HS-5 (cell line): ENCODE data around the gene TBC1D12.
A peak's percentile ranks its signal among the peaks of the same experiment; 100 is the strongest.
"Not testable (repeated sequence)": the region's sequence is repeated elsewhere in the genome, so short reads cannot be mapped to it uniquely, and the experiment has no call there.

Source experiments
- DNase-seq: peaks from one replicate; pipeline ENCODE4 v3.0.0-alpha.2; 2012; ENCODE audit warnings: low read depth

Gene TBC1D12

GRCh38 chr10:94402204-94402842 lies at the start of gene TBC1D12:
TBC1D12 (plus strand) TSS chr10:94402541; CDS start chr10:94402614, 73 bp downstream.
- DNase-seq: peak; percentile 90

DNA sequence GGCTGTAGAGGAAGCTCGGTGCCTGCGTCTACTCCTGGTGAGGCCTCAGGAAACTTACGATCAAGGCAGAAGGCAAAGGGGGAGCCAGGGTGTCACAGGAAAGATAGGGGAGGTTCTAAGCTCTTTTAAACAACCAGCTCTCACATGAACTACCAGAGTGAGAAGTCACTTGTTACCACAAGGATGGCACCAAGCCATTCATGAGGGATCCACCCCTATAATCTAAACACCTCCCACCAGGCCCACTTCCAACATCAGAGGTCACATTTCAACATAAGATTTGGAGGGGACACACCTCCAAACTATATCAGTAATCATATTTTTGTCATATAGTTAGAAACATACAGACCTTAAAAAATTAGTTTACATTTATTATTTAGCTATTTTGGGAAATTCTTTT lies 49.0 kb upstream of the TBC1D12 start:
- DNase-seq: no peak

DNA sequence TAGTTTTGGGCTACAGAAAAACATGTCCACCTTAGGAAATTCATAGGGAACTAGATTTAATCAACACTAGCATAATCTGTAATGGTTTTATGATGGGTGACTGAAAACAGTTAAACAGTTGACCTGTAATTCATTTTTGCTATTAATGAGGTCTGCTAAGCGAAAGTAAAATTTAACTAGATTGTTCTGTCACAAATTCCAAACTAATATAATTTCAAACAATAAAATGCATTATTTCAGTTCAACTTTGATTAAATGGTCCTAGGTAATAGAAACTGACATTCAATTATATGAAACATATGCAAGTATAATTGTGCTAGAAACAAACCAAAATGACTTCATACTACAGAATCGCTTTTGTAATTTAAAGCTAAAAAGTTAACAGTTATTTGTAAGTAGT lies 46.5 kb upstream of the TBC1D12 start:
- DNase-seq: no peak

GRCh38 chr10:94357193-94357592 lies 45.1 kb upstream of the TBC1D12 start:
- no peak for DNase-seq

- peak; percentile 89 for DNase-seq
Observed at GRCh38 chr10:94358480-94358879, 43.9 kb upstream of the TBC1D12 start.

- no peak for DNase-seq
Observed at GRCh38 chr10:94361171-94361794, 41.1 kb upstream of the TBC1D12 start.

GRCh38 chr10:94362360-94363250 lies 39.7 kb upstream of the TBC1D12 start, which contains the start of gene NOC3L:
NOC3L (minus strand) TSS chr10:94362939; CDS start chr10:94362838, 101 bp downstream.
- peak; percentile 75 for DNase-seq

GRCh38 chr10:94363251-94363565 lies 39.1 kb upstream of the TBC1D12 start:
- no peak for DNase-seq

- DNase-seq: no peak
Observed at GRCh38 chr10:94364482-94364881, 37.9 kb upstream of the TBC1D12 start.

GRCh38 chr10:94366382-94366781 lies 36.0 kb upstream of the TBC1D12 start:
- no peak for DNase-seq

DNA sequence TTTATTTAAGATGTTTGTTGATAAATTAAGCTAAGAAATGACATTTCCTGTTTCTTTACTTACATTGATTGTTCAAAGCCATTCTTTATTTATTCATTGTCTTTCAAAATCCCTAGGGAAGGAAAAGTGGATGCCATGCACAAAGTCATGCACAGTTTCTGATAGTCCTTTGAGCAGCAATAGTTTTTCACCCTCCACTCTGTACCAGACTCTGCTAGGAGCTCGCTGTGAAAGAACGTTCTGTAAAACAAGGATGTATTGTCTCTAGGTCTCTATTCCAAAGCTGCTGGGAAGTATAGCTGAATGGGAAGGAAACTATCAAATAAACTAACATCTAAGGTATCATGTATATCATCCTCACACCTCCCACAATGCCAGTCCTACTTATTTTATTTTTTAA lies 31.8 kb upstream of the TBC1D12 start:
- no peak for DNase-seq

- DNase-seq: no peak
Observed at GRCh38 chr10:94375374-94375773, 27.0 kb upstream of the TBC1D12 start.

DNA sequence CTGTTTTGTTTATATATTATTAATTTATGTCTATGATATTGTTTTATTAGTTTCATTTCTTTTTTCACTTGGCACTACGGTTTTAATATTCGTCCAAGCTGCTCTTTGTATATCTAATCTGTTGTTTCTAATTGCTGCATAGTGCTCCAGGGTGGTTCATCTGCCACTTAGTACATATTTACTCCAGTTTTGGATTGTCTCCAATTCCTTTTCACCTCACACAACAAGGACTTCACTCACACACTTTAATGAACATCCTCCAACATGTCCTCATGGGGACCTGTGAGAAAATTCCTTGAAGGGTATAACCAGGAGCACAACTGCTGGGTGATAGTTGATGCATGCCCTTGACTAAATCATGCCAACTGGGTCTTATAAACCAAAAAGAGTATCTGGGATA lies 25.5 kb upstream of the TBC1D12 start:
- no peak for DNase-seq

- no peak for DNase-seq
Observed at GRCh38 chr10:94383530-94383929, 18.8 kb upstream of the TBC1D12 start.

- DNase-seq: not testable (repeated sequence)
Observed at GRCh38 chr10:94385733-94386132, 16.6 kb upstream of the TBC1D12 start.

DNA sequence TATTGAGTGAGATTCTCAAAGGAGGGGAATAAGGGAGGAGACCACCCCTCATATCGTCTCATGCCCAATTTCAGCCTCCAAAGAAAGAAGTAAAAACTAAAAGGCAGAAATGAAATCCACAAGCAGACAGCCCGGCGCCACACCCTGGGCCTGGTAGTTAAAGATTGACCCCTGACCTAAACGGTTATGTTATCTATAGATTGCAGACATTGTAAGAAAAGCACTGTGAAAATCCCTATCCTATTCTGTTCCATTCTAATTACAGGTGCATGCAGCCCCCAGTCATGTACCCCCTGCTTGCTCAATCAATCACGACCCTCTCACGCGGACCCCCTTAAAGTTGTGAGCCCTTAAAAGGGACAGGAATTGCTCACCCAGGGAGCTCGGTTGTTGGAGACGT lies 10.2 kb upstream of the TBC1D12 start:
- DNase-seq: not testable (repeated sequence)

- DNase-seq: peak; percentile 69
Observed at GRCh38 chr10:94397549-94398370, 4.6 kb upstream of the TBC1D12 start.

- no peak for DNase-seq
Observed at GRCh38 chr10:94398762-94399161, 3.6 kb upstream of the TBC1D12 start.

- no peak for DNase-seq
Observed at GRCh38 chr10:94402843-94403379, 570 bp downstream of the TBC1D12 start.

DNA sequence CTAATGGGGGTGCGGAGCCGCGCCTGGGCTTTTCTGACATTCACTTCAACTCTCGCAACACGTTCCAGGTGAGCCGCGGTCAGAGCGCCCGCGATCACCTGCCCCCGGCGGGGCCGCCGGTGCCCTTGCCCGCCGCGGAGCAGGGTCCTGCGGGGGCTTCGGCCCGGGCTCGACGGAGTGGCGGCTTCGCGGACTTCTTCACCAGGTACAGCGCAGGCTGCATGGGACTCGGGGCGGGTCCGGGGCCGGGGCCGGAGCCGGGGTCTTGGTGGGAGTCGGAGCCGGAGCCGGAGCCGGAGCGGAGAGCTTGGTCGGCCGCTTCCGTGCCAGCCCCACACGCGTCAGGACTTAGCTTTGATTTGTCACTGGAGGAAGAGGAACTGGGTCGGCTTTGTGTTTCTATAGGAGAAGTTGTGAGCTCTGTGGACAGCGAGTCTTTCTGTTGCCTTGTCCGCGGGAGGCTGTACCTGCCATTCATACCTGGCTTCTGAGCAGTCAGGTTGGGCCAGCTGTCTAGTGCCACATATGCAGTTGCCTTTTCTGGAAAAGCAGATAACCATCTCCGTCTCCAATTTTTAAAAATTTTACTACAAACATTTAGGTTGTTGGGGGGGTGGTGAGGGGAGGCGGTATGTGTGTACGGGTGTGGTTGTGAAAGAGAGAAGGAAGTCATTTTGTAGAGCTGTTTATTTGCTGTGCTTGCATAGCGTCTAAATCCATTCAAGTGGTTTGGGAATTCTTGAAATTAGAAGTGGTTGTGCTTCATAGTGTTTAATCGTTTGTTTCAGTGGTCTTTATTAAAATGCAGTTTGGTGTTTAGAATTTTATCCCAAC lies 1.3 kb downstream of the TBC1D12 start:
- peak; percentile 35 for DNase-seq

- no peak for DNase-seq
Observed at GRCh38 chr10:94405406-94405805, 3.1 kb downstream of the TBC1D12 start.
